IPS-NIHi7 (cell line): Measurements from ENCODE around the gene ATG101.

ENCODE experiments used
- DNase-seq: peaks from one replicate; pipeline ENCODE4 v3.0.0; 2012; ENCODE audit warnings: mixed read lengths; ENCODE audit errors: extremely low spot score

The ATG101 gene

GRCh38 chr12:52069327-52070184, at the start of gene ATG101:
Gene ATG101 (plus strand): TSS chr12:52069978. CDS start chr12:52073651, 3,673 bp downstream.
- DNase-seq = peak; percentile 96

- DNase-seq = peak; percentile 83
Measured at GRCh38 chr12:52020539-52021336, 49.0 kb upstream of the ATG101 start.

GRCh38 chr12:52022841-52023181, 47.0 kb upstream of the ATG101 start:
- peak; percentile 41 for DNase-seq

GRCh38 chr12:52023182-52023975, 46.4 kb upstream of the ATG101 start:
- DNase-seq = peak; percentile 86

GRCh38 chr12:52023976-52024688, 45.6 kb upstream of the ATG101 start:
- no peak for DNase-seq

- no peak for DNase-seq
Measured at GRCh38 chr12:52024845-52025230, 44.9 kb upstream of the ATG101 start.

- no peak for DNase-seq
Measured at GRCh38 chr12:52026263-52026662, 43.5 kb upstream of the ATG101 start.

GRCh38 chr12:52027085-52027843, 42.5 kb upstream of the ATG101 start:
- no peak for DNase-seq

GRCh38 chr12:52029685-52030084, 40.1 kb upstream of the ATG101 start:
- peak; percentile 77 for DNase-seq

- DNase-seq = no peak
Measured at GRCh38 chr12:52032446-52032803, 37.4 kb upstream of the ATG101 start.

GRCh38 chr12:52032804-52033445, 36.9 kb upstream of the ATG101 start:
- peak; percentile 96 for DNase-seq

GRCh38 chr12:52033446-52034140, 36.2 kb upstream of the ATG101 start:
- DNase-seq = no peak

- DNase-seq = no peak
Measured at GRCh38 chr12:52035190-52035589, 34.6 kb upstream of the ATG101 start.

GRCh38 chr12:52035926-52036325, 33.9 kb upstream of the ATG101 start:
- DNase-seq = no peak

- peak; percentile 77 for DNase-seq
Measured at GRCh38 chr12:52036587-52037171, 33.1 kb upstream of the ATG101 start.

- peak; percentile 49 for DNase-seq
Measured at GRCh38 chr12:52037248-52037861, 32.4 kb upstream of the ATG101 start.

- DNase-seq = no peak
Measured at GRCh38 chr12:52038447-52038846, 31.3 kb upstream of the ATG101 start.

- no peak for DNase-seq
Measured at GRCh38 chr12:52041035-52041434, 28.7 kb upstream of the ATG101 start.

- DNase-seq = peak; percentile 51
Measured at GRCh38 chr12:52041695-52042123, 28.1 kb upstream of the ATG101 start.
